ENCODE data around the gene ASCL4.
"Not testable (repeated sequence)": the region's sequence is repeated elsewhere in the genome, so short reads cannot be mapped to it uniquely, and the experiment has no call there.

DNA sequence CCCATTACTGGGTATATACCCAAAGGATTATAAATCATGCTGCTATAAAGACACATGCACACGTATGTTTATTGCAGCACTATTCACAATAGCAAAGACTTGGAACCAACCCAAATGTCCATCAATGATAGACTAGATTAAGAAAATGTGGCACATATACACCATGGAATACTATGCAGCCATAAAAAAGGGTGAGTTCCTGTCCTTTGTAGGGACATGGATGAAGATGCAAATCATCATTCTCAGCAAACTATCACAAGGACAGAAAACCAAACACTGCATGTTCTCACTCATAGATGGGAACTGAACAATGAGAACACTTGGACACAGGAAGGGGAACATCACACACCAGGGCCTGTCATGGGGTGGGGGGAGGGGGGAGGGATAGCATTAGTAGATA, 46.8 kb upstream of the ASCL4 start:
- TF ChIP-seq, protein P1, sequence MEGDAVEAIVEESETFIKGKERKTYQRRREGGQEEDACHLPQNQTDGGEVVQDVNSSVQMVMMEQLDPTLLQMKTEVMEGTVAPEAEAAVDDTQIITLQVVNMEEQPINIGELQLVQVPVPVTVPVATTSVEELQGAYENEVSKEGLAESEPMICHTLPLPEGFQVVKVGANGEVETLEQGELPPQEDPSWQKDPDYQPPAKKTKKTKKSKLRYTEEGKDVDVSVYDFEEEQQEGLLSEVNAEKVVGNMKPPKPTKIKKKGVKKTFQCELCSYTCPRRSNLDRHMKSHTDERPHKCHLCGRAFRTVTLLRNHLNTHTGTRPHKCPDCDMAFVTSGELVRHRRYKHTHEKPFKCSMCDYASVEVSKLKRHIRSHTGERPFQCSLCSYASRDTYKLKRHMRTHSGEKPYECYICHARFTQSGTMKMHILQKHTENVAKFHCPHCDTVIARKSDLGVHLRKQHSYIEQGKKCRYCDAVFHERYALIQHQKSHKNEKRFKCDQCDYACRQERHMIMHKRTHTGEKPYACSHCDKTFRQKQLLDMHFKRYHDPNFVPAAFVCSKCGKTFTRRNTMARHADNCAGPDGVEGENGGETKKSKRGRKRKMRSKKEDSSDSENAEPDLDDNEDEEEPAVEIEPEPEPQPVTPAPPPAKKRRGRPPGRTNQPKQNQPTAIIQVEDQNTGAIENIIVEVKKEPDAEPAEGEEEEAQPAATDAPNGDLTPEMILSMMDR (IDR thresholded peaks at IDR 0.05), result not testable (repeated sequence)
- TF ChIP-seq EP300, POLR2A (IDR thresholded peaks at IDR 0.05): not testable (repeated sequence)
